ENCODE results near the gene IPO11.

GRCh38 chr5:62386824-62387223, 25.7 kb upstream of the IPO11 start:
- TF ChIP-seq CTCF (conservative IDR thresholded peaks at IDR 0.05; ENCODE audit: low read depth, low read length) (no peak), MAFK (IDR thresholded peaks at IDR 0.05; ENCODE audit: low read depth, low read length) (no peak), USF2 (IDR thresholded peaks at IDR 0.05; ENCODE audit: low read depth, low read length) (no peak), MXI1 (IDR thresholded peaks at IDR 0.05; ENCODE audit: borderline replicate concordance, low read depth, low read length) (no peak), POLR2A (IDR thresholded peaks at IDR 0.05; ENCODE audit: low read depth, low read length) (no peak), RCOR1 (IDR thresholded peaks at IDR 0.05; ENCODE audit: insufficient replicate concordance, low read length) (no peak)

All from IMR-90 (cell line).